A673 (cell line): ENCODE results near the gene KRTAP10-7. TPM values are rescaled to one million over a fixed set of nuclear protein-coding genes. Genes with fewer than 3 reads are reported as not detected.

Source experiments
- BruUV-seq: library from RNA; stranded (reverse); fragments of 400-500 nt; replicated peaks from 2 replicates; lab custom pipeline; 2021; lab: Mats Ljungman, UMichigan
- CTCF ChIA-PET: fragments of 300-600 bp; sonication (Branson Sonifier 250); formaldehyde crosslinking; loops from one replicate; lab custom pipeline; 2022; ENCODE audit warnings: antibody characterized with exemption; lab: Charles Lee
- POLR2A ChIA-PET: fragments of 300-600 bp; sonication (Branson Sonifier 250); formaldehyde crosslinking; loops from one replicate; lab custom pipeline; 2022; ENCODE audit warnings: antibody characterized with exemption; ENCODE audit not compliant: low non-redundant PET; lab: Charles Lee
- DNase-seq: peaks from one replicate; pipeline ENCODE4 v3.0.0-alpha.2; 2015; ENCODE audit warnings: low spot score
- H3K27ac ChIP-seq: fragments of 200-600 bp; sonication (generic); 2 replicates; pipeline ENCODE4 v1.5.1; 2016; ENCODE audit warnings: mixed run types, low read depth, mild to moderate bottlenecking, mixed read lengths, antibody characterized with exemption, low read length; ENCODE audit not compliant: poor library complexity, severe bottlenecking
- H3K27me3 ChIP-seq: fragments of 200-600 bp; sonication (generic); replicated peaks from 2 replicates; pipeline ENCODE4 v1.6.1; 2017; ENCODE audit warnings: mixed run types, low read depth, mild to moderate bottlenecking, mixed read lengths, antibody characterized with exemption, low read length; ENCODE audit not compliant: insufficient read depth, poor library complexity
- H3K36me3 ChIP-seq: fragments of 200-600 bp; sonication (generic); 2 replicates; pipeline ENCODE4 v1.6.1; 2016; ENCODE audit warnings: mixed run types, mild to moderate bottlenecking, mixed read lengths, antibody characterized with exemption, low read length; ENCODE audit not compliant: insufficient read depth, poor library complexity, severe bottlenecking
- H3K4me1 ChIP-seq: fragments of 200-600 bp; sonication (generic); 2 replicates; pipeline ENCODE4 v1.6.1; 2017; ENCODE audit warnings: mixed run types, mild to moderate bottlenecking, mixed read lengths, antibody characterized with exemption, low read length; ENCODE audit not compliant: insufficient read depth, poor library complexity, severe bottlenecking
- H3K4me3 ChIP-seq: fragments of 200-600 bp; sonication (generic); 2 replicates; pipeline ENCODE4 v1.5.1; 2016; ENCODE audit warnings: low read depth, mixed run types, mild to moderate bottlenecking, mixed read lengths, low read length; ENCODE audit not compliant: poor library complexity, severe bottlenecking
- H3K9me3 ChIP-seq: fragments of 200-600 bp; sonication (generic); 2 replicates; pipeline ENCODE4 v1.6.1; 2016; ENCODE audit warnings: mixed run types, low read depth, mild to moderate bottlenecking, mixed read lengths, antibody characterized with exemption, low read length; ENCODE audit not compliant: poor library complexity, severe bottlenecking
- EZH2 ChIP-seq: fragments of 200-600 bp; sonication (generic); IDR thresholded peaks from 2 replicates; pipeline ENCODE4 v1.6.1; 2017; ENCODE audit warnings: borderline replicate concordance, low read depth, mild to moderate bottlenecking, mixed read lengths, antibody characterized with exemption, low read length; ENCODE audit not compliant: poor library complexity, severe bottlenecking
- intact Hi-C: fragments of 100-400 bp; cut with micrococcal nuclease; formaldehyde crosslinking; loops from one replicate; pipeline ENCODE4 v1.10.0; 2022; ENCODE audit not compliant: unreplicated experiment
- total RNA-seq: library from RNA; stranded (reverse); gene quantifications from 2 replicates; pipeline ENCODE4 v1.2.3, GENCODE V29; 2021
- TF ChIP-seq, protein P1 (sequence below): fragments of 300-800, 200-600 bp; sonication (generic); conservative IDR thresholded peaks from 2 replicates; pipeline ENCODE4 v1.5.1; 2017; ENCODE audit warnings: low read depth, mild to moderate bottlenecking, antibody characterized with exemption, low read length, moderate library complexity, mixed read lengths

Gene KRTAP10-7
- total RNA-seq, 1 experiment from 2014 or later = not detected

DNA sequence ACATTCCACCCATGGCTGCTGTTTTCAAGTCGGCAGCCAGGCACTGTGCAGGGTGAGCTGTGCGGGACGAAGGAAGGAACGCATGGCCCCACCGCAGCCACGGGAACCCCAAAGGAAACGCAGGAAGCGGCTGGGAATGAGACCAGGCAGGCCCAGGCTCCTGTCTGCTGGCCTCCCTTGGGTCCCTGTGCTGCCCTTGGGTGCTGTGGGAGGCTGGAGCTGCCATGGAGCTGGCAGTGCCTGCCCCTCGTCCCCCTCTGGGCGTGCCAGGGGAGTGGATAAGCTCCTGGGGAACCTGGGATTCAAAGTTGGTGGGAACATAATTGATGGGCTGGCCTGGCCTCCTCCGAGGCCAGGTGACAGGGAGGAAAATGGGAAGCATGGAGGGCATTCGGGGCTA, 32.1 kb upstream of the KRTAP10-7 start:
- CTCF ChIA-PET = interaction anchor here (0.5 kb wide), 1 partner anchor 324 kb away, joined by 3 read pairs; no protein-coding TSS in a partner anchor
- POLR2A ChIA-PET = no interaction called here
- Histone ChIP-seq H3K27ac (no peak overlapping the region), H3K4me3 (no peak overlapping the region), H3K36me3 (no peaks in the 10 kb centered on the region), H3K4me1 (no peaks in the 10 kb centered on the region), H3K27me3 (no peaks in the 10 kb centered on the region), H3K9me3 (no peaks in the 10 kb centered on the region)
- intact Hi-C loops = no loop called here
- BruUV-seq = no TSS peak
- TF ChIP-seq, protein P1, sequence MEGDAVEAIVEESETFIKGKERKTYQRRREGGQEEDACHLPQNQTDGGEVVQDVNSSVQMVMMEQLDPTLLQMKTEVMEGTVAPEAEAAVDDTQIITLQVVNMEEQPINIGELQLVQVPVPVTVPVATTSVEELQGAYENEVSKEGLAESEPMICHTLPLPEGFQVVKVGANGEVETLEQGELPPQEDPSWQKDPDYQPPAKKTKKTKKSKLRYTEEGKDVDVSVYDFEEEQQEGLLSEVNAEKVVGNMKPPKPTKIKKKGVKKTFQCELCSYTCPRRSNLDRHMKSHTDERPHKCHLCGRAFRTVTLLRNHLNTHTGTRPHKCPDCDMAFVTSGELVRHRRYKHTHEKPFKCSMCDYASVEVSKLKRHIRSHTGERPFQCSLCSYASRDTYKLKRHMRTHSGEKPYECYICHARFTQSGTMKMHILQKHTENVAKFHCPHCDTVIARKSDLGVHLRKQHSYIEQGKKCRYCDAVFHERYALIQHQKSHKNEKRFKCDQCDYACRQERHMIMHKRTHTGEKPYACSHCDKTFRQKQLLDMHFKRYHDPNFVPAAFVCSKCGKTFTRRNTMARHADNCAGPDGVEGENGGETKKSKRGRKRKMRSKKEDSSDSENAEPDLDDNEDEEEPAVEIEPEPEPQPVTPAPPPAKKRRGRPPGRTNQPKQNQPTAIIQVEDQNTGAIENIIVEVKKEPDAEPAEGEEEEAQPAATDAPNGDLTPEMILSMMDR = no peak
- TF ChIP-seq EZH2 = no peak
- DNase-seq = no peak

DNA sequence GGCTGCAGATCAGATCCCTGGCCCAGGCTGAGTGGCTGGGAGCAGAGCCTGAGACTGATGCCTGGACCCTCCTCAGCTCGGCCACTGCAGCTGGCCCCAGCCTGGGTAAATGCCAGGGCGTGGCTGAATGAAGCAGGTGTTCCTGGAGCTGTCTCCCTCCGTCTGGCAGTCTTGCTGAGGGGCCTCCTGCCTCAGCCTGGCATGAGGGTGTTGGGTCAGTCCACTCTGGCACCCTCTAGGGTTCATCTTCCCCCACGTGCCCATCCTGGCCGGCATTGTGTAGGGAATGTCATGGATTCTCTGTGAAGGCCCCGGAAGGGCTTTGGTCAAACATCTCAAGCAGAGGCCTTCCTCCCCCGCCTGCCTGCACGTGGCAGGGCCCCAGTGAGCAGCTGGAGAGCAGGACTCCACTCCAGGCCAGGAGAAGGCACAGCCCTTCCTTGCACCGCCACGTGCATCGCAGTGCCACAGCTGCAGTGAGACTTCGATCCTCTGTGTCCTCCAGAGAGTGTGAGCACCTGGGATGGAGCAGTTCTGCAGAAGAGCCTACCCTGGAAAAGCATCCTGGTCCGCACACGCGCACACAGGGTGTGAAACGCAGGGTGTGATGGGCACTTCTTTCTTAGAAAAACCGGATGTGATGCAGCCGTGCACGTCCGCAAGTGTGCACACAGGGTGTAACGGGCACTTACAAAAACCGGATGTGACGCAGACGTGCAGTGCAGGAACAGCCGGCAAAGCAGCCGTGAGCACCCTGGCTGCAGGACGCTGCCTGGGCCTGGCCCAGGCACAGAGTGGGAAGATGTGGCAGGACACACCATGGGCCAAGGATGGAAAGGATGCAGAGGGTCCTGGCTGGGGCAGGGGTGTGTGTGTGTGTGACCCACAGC, 31.5 kb upstream of the KRTAP10-7 start:
- ChIA-PET POLR2A (no interaction called here), CTCF (interaction anchor here (0.5 kb wide), 1 partner anchor 323 kb away, joined by 3 read pairs; no protein-coding TSS in a partner anchor)
- Histone ChIP-seq H3K4me1 (no peaks in the 10 kb centered on the region), H3K4me3 (no peak overlapping the region), H3K36me3 (no peaks in the 10 kb centered on the region), H3K9me3 (no peaks in the 10 kb centered on the region), H3K27ac (no peak overlapping the region), H3K27me3 (no peaks in the 10 kb centered on the region)
- intact Hi-C loops = no loop called here
- no TSS peak for BruUV-seq
- TF ChIP-seq, protein P1 = no peak
- no peak for TF ChIP-seq EZH2
- DNase-seq = no peak

DNA sequence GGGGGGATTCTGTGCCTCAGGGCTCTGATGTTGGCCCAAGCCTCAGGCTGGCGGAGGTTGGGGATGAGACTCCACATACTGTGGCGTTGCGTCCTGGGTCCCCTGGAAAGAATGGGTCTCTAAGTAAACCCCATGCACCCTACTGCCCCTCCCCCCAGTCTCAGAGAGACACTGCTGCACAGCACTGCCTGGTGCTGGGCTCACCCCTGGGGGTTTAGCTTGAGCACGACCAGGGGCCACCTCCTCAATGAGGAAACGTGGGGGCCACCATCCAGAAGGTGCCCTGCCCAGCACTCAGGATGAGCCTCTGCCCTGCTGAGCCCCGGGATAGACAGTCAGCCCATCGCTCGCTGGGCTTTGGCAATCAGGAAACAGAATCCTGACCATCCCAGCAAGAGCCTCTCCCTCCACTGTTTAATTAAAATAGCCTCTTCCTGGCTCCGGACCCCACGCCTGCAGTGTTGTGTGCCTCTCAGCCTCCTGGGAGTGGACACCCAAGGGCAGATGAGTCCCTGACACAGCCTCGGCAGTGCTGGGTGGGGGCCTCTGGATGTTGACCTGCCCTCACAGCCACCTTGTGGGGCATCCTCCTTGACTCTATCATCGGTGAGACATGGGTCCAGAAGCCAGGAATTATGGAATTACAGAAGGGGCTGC, 30.4 kb upstream of the KRTAP10-7 start:
- CTCF ChIA-PET = no interaction called here

More for the DNA sequence above, 30.4 kb upstream of the KRTAP10-7 start:
- intact Hi-C loops = no loop called here
- H3K27ac ChIP-seq = no peak overlapping the region
- no peak overlapping the region for H3K4me3 ChIP-seq
- TF ChIP-seq, protein P1 = no peak
- TF ChIP-seq EZH2 = no peak
- BruUV-seq = no TSS peak
- POLR2A ChIA-PET = no interaction called here
- H3K4me1 ChIP-seq = no peaks in the 10 kb centered on the region
- no peaks in the 10 kb centered on the region for H3K9me3 ChIP-seq
- DNase-seq = no peak
- no peaks in the 10 kb centered on the region for H3K27me3 ChIP-seq
- H3K36me3 ChIP-seq = no peaks in the 10 kb centered on the region
